Measurements from ENCODE around the gene PPP1R37.

DNA sequence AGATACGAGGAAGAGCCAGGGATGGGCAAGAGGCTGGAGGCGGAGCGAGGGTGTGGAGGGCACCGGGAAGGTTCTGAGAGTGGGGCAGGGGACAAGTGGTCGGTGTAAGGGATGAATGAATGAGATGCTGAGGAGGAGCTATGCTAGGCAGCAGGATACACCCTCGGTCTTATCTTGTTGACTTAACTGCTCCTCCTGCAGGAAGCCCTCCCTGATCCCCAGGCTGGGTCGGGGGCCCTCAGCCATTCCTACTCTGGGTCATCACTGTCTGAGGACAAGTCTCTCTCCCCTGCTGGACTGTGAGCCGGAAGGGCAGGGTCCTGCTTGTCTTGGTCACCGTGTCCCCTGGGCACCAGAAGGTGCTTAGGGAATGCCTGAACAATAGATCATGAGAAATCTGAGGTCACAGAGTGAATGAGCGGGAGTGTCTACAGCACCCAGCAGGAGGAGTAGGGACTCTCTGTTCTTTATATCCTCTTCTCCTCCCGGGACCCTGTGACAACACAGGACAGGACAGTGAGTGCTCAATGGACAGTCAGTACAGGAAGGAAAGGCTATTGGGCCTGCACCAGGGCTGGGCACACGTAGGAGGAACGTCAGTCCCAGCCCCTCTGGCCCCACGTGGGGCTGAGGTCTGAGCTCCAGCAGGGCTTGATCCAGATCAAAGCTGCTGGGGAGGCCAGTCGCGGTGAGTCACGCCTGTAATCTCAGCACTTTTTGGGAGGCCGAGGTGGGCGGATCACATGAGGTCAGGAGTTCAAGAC, 61.3 kb downstream of the PPP1R37 start:
- TF ChIP-seq POLR2A (IDR thresholded peaks at IDR 0.05; ENCODE audit: low read depth, low read length), result no peak
- TF ChIP-seq CTCF (IDR thresholded peaks at IDR 0.05; ENCODE audit: extremely low read depth in 1 of 2, insufficient read depth in 1 of 2, low read depth in 1 of 2, low read length in 2 of 2), result no peak
- TF ChIP-seq MYC (IDR thresholded peaks at IDR 0.05; ENCODE audit: low read depth, low read length), result no peak
- no peak for TF ChIP-seq EZH2 (IDR thresholded peaks at IDR 0.05; ENCODE audit: borderline replicate concordance, low read depth, low read length, severe bottlenecking)
- TF ChIP-seq POLR2AphosphoS5 (IDR thresholded peaks at IDR 0.05; ENCODE audit: insufficient read depth, low read depth, low read length), result no peak
- TF ChIP-seq, protein P1, sequence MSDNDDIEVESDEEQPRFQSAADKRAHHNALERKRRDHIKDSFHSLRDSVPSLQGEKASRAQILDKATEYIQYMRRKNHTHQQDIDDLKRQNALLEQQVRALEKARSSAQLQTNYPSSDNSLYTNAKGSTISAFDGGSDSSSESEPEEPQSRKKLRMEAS (IDR thresholded peaks at IDR 0.05; ENCODE audit: insufficient read depth, insufficient read length), result no peak
- no peak for TF ChIP-seq GATA2 (IDR thresholded peaks at IDR 0.05; ENCODE audit: insufficient read depth, insufficient read length, low read depth, low read length)

Data from endothelial cell of umbilical vein (primary cell).